ENCODE data around the gene ZNF575. TPM values are rescaled to one million over a fixed set of nuclear protein-coding genes. Genes with fewer than 3 reads are reported as not detected.

The ZNF575 gene
- 1 to 10 TPM; 1.6 to 2.9 (median 2.3) TPM for total RNA-seq (2021; fragmentation: NEBNext Ultra II Directional; extraction: Animal tissue kit (Norgen Biotek cat#: 25700))
- long read RNA-seq, partial matches to known transcripts, result 0 of 1 reads
- long read RNA-seq, other reads (novel, unspliced or antisense), result 1 of 1 reads

- peak within 1 kb of the TSS; percentile 91 for H3K27ac Mint-ChIP-seq
- no peaks in the 10 kb centered on the region for H3K9me3 Mint-ChIP-seq
- H3K36me3 Mint-ChIP-seq (ENCODE audit: low read depth), result peaks cover 6% of the 10 kb centered on the region; the same call in 1 of the 2 replicates
- H3K27me3 Mint-ChIP-seq (ENCODE audit: insufficient read depth), result peaks cover 2% of the 10 kb centered on the region
- DNase-seq, result peak; percentile 90
- H3K4me3 Mint-ChIP-seq, result peak within 1 kb of the TSS; percentile 91
- TF ChIP-seq CTCF (IDR thresholded peaks at IDR 0.05), result peak; percentile 23; the same call in 1 of the 2 replicates
- peaks cover 38% of the 10 kb centered on the region for H3K4me1 Mint-ChIP-seq (ENCODE audit: low read depth)
Measured at GRCh38 chr19:43532962-43533545, at the start of gene ZNF575. Gene ZNF575, plus strand, starts transcription at chr19:43533188. Its CDS starts 1,235 bp downstream, at chr19:43534423.

GRCh38 chr19:43483281-43483680 is 49.7 kb upstream of the ZNF575 start:
- H3K27ac Mint-ChIP-seq, result no peak overlapping the region
- no peaks in the 10 kb centered on the region for H3K4me1 Mint-ChIP-seq (ENCODE audit: low read depth)
- H3K9me3 Mint-ChIP-seq, result no peaks in the 10 kb centered on the region
- H3K27me3 Mint-ChIP-seq (ENCODE audit: insufficient read depth), result no peaks in the 10 kb centered on the region; the same call in 1 of the 2 replicates
- no peak overlapping the region for H3K4me3 Mint-ChIP-seq
- no peak for DNase-seq
- no peak for TF ChIP-seq CTCF (IDR thresholded peaks at IDR 0.05)
- H3K36me3 Mint-ChIP-seq (ENCODE audit: low read depth), result peaks cover 9% of the 10 kb centered on the region

- H3K36me3 Mint-ChIP-seq (ENCODE audit: low read depth), result peaks cover under 1% of the 10 kb centered on the region; the same call in 1 of the 2 replicates
- DNase-seq, result no peak
- no peak for TF ChIP-seq CTCF (IDR thresholded peaks at IDR 0.05)
- H3K27me3 Mint-ChIP-seq (ENCODE audit: insufficient read depth), result no peaks in the 10 kb centered on the region
- no peaks in the 10 kb centered on the region for H3K4me1 Mint-ChIP-seq (ENCODE audit: low read depth)
- no peaks in the 10 kb centered on the region for H3K9me3 Mint-ChIP-seq
- H3K27ac Mint-ChIP-seq, result no peak overlapping the region
- H3K4me3 Mint-ChIP-seq, result no peak overlapping the region
Measured at GRCh38 chr19:43485951-43486350, 47.0 kb upstream of the ZNF575 start.

- H3K36me3 Mint-ChIP-seq (ENCODE audit: low read depth), result no peaks in the 10 kb centered on the region; the same call in 1 of the 2 replicates
- no peak for DNase-seq
- H3K27ac Mint-ChIP-seq, result no peak overlapping the region
- H3K4me3 Mint-ChIP-seq, result no peak overlapping the region
- H3K4me1 Mint-ChIP-seq (ENCODE audit: low read depth), result no peaks in the 10 kb centered on the region
- H3K9me3 Mint-ChIP-seq, result no peaks in the 10 kb centered on the region
- no peak for TF ChIP-seq CTCF (IDR thresholded peaks at IDR 0.05)
- H3K27me3 Mint-ChIP-seq (ENCODE audit: insufficient read depth), result no peaks in the 10 kb centered on the region
Measured at GRCh38 chr19:43486412-43486811, 46.6 kb upstream of the ZNF575 start.

- Mint-ChIP-seq H3K36me3 (ENCODE audit: low read depth) (no peaks in the 10 kb centered on the region; the same call in 1 of the 2 replicates), H3K4me3 (no peak overlapping the region), H3K4me1 (ENCODE audit: low read depth) (no peaks in the 10 kb centered on the region), H3K27me3 (ENCODE audit: insufficient read depth) (no peaks in the 10 kb centered on the region), H3K27ac (no peak overlapping the region), H3K9me3 (no peaks in the 10 kb centered on the region)
- TF ChIP-seq CTCF (IDR thresholded peaks at IDR 0.05), result no peak
- DNase-seq, result no peak
Measured at GRCh38 chr19:43488179-43488578, 44.8 kb upstream of the ZNF575 start.

All from HFFc6 (cell line).